Myocyte (in vitro differentiated cells): ENCODE results near the gene CDHR2. TPM values are rescaled to one million over a fixed set of nuclear protein-coding genes. Genes with fewer than 3 reads are reported as not detected.
"Not testable (repeated sequence)": the region's sequence is repeated elsewhere in the genome, so short reads cannot be mapped to it uniquely, and the experiment has no call there.

Experiments used
- DNase-seq: peaks from one replicate; pipeline ENCODE4 v3.0.0-alpha.2; 2012; ENCODE audit warnings: low read depth
- total RNA-seq: library from RNA; depleted of rRNA; stranded (reverse); fragments of >200 nt; gene quantifications from 2 replicates; pipeline ENCODE4 v1.2.3, GENCODE V29; 2014

The CDHR2 gene
- total RNA-seq, 1 donor from 2014 or later: not detected

DNA sequence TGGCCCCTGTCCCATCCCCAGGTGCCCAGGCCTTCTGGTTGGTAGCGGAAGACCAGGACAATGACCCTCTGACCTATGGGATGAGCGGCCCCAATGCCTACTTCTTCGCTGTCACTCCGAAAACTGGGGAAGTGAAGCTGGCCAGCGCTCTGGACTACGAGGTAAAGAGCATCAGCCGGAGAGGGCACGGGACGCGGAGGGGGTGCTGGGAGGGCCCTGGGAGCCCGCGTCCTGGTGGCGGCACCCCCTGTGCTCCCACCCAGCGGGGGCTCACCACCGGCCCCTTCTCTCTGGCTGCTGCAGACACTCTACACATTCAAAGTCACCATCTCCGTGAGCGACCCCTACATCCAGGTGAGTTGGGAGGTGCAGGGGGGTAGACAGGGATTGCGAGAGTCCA lies 19.5 kb downstream of the CDHR2 start:
- no peak for DNase-seq

DNA sequence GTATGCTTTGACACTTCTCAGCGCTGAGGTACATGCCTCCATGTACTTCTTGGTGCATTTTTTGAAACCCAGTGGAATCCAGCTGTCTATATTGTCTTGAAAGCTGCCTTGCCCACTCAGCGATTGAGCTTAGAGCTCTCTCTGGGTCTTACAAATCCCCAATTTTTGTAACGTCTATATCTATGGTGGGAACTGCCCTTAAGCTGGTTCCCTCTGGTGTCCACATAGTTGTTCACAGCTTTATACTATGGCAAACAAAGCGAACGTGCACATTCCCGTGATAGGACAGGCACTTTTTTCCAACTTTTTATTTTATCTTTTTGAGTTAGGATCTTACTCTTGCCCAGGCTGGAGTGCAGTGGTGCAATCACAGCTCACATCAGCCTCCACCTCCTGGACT lies 20.9 kb downstream of the CDHR2 start:
- DNase-seq: no peak

DNA sequence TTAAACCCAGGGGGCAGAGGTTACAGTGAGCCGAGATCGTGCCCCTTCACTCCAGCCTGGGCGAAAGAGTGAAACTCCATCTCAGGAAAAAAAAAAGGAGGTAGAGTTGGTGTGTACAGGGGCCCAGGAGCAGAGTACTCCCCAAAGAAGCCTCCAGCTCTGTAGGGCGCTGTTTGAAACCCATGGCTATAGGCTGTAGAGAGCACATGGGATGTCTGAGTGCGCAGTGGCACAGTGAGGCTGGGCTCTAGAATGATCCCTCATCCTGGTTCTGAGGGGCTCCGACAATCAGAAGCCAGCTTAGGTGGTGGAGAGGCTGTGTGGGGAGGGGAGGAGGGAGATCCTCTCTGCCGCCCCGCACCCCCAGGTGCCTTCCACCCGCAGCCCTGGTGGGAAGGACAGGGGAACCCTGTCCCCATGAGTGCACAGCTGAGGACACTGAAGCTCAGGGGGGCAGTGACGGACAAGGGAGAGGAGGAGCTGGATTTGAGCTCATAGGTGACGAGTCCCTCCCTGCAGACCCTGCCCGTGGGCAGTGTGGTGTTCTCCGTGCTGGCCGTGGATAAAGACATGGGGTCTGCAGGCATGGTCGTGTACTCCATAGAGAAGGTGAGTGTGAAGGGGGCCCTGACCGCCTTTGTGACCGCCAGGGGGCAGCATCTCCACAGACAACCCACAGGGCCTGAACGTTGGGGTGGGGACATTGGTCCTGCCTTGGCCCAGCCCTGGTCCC lies 24.6 kb downstream of the CDHR2 start:
- peak; percentile 63 for DNase-seq

DNA sequence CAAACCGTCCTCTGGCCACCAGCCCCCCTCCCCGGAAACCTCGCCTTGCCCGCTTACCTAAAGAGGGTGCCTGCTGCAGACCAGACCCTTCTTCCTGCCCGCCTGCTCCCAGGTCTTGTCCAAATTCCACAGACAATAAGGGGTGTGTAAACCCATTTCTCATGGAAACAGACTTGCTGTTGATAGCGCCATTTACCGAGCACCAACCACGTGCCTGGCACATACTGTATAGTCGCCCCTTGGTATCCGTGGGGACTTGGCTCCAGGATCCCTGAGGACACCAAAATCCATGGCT lies 25.1 kb downstream of the CDHR2 start:
- DNase-seq: no peak

DNA sequence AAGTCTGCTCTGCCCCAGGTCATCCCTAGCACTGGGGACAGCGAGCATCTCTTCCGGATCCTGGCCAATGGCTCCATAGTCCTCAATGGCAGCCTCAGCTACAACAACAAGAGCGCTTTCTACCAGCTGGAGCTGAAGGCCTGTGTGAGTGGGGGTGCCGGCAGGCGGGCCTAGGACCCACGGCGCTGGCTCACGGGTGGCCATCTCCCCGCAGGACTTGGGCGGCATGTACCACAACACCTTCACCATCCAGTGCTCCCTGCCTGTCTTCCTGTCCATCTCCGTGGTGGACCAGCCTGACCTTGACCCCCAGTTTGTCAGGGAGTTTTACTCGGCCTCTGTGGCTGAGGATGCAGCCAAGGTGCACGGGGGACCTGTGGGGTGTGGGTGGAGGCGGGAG lies 25.9 kb downstream of the CDHR2 start:
- DNase-seq: no peak

DNA sequence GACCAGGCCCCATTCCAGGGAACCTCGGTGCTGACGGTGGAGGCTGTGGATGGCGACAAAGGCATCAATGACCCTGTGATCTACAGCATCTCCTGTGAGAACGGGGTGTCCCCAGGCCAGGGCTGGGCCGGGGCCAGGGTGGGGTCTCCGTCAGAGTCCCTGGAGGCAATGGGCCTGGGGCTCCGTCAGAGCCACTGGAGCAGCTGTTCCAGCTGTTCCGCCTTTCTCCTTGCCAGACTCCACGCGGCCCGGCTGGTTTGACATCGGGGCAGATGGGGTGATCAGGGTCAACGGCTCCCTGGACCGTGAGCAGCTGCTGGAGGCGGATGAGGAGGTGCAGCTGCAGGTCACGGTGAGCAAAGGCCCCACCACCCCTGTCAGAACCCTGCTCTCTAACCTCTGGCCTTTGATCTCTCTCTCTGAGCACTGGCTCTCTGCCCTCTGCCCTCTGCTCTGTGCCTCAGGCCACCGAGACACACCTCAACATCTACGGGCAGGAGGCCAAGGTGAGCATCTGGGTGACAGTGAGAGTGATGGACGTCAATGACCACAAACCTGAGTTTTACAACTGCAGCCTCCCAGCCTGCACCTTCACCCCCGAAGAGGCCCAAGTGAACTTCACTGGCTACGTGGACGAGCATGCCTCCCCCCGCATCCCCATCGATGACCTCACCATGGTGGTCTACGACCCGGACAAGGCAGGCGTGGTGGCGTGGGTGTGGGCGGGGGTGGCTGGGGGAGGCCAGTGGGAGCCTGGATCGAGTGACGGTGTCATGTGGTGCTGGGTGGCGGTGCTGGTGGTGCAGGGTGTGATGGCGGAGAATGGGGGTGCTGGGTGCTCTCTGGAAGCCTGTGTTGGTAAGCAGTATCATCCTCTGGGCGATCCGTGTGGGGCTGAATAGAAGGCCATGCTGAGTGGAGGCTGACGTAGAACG lies 26.6 kb downstream of the CDHR2 start:
- no peak for DNase-seq

DNA sequence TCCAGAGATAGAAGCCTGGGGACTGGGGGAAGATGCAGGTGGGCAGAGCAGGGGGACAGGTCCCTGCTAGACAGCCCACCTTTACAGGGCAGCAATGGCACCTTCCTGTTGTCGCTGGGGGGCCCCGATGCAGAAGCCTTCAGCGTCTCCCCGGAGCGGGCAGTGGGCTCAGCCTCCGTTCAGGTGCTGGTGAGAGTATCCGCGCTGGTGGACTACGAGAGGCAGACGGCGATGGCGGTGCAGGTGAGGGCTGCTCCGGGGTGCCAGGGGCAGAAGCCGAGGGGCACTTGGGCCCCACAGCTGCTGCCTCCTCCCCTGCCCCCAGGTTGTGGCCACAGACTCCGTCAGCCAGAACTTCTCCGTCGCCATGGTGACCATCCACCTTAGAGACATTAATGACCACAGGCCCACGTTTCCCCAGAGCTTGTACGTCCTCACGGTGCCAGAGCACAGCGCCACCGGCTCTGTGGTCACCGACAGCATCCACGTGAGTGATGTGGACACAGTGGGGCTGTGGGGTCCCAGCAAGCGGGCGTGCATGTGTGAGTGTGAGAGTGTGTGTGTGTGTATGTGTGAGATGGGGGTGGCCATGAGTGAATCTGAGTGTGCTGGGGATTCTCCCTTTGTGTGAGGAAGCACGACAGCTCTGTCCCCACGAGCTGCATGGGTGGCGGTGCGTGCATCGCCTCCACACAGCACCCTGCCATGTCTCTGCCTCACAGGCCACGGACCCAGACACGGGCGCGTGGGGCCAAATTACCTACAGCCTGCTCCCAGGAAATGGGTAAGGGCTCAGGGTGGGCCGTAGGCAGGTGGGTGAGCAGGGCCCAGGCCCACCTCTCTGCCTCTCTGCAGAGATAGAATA lies 28.4 kb downstream of the CDHR2 start:
- DNase-seq: no peak

DNA sequence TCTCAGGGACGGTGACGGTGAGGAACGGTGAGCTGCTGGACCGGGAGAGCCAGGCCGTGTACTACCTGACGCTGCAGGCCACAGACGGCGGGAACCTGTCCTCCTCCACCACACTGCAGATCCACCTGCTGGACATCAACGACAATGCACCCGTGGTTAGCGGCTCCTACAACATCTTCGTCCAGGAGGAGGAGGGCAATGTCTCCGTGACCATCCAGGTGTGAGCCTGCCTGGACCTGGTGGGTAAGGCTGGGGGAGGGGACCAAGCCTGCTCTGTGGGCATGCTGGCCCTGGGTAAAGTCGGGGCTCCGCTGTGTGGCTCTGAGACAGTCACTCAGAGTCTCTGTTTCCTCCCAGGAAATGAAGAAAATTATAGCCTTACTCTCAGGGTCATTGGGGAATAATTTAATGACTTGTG lies 29.3 kb downstream of the CDHR2 start:
- DNase-seq: no peak

DNA sequence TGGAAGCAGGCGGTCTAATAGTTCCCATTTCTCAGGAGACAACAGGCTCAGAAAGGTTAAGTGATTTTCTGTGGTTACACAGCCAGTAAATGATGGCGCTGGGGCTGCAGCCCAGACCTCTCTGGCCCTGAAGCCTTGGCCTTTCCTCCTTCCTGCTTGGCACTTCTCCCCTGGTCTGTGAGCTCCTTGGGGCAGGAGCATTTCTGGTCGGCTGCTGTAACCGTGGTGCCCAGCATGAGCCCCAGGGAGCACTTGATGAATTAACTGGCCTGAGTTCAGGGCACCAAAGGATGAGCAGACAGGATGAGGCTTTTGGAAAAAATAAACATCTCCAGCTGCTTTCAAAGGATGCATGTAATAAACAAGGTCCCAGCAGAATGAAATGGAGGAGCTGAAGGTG lies 30.2 kb downstream of the CDHR2 start:
- DNase-seq: no peak

DNA sequence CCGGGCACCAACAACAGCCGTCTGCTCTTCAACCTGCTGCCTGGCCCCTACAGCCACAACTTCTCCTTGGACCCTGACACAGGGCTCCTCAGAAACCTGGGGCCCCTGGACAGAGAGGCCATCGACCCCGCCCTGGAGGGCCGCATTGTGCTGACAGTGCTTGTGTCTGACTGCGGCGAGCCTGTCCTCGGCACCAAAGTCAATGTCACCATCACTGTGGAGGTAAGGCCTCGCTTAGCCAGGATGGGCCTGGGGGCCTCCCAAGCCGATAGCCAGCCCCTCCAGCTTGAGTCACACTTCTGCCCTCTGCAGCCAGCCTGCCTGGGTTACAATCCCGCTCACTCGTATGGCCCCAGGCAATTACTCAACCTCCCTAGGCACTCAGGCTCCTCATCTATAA lies 32.2 kb downstream of the CDHR2 start:
- DNase-seq: no peak

DNA sequence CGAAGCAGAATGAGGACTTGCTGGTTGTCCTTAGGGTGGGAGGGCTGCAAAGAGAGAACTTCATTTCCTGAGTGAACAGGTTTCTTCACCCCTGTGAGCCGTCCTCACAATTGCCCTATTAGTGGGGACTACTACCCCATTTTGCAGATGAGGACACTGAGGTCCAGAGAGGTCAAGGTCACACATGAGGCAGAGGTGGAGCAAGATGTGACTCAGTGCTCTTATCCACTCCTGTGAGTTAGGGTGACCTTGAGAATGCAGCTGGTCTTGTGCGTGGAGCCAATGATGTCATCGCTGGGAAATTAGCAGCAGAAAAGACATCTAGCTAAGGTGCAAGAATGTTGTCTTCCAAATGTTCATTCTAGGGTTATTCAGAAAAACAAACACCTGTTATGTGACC lies 33.9 kb downstream of the CDHR2 start:
- no peak for DNase-seq

DNA sequence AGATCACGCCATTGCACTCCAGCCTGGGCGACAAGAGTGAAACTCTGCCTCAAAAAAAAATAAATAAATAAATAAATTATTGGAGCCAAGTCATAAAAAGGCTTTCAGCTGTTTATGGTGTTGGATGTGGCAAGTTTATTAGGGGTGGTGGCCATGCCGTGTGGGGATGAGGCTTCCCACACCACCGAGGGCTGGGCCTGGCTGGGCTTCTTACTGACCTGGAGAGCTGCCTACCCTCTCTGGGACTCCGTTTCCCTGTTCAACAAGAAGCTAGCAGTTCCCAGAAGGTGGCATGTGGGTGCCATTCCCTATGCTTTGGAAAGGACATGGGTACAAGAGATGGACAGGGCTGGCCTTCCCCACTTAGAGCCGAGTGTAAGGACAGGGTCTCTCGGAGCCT lies 38.3 kb downstream of the CDHR2 start:
- DNase-seq: peak; percentile 37

DNA sequence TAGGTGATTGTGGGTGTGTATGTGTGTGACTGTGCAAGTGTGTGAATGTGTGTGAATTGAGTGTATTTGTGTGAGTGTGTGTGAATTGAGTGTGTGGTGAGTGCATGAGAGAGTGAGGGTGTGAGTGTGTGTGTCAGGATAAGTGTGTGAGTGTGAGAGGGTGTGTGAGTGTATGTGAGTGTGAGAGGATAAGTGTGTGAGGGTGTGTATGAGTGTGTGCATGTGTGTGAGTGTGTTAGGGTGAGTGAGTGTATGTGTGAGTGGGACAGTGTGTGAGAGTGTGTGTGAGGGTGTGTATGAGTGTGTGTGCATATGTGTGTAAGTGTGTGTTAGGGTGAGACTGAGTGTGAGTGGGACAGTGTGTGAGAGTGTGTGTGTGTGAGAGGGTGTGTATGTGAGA lies 39.2 kb downstream of the CDHR2 start:
- DNase-seq: no peak

DNA sequence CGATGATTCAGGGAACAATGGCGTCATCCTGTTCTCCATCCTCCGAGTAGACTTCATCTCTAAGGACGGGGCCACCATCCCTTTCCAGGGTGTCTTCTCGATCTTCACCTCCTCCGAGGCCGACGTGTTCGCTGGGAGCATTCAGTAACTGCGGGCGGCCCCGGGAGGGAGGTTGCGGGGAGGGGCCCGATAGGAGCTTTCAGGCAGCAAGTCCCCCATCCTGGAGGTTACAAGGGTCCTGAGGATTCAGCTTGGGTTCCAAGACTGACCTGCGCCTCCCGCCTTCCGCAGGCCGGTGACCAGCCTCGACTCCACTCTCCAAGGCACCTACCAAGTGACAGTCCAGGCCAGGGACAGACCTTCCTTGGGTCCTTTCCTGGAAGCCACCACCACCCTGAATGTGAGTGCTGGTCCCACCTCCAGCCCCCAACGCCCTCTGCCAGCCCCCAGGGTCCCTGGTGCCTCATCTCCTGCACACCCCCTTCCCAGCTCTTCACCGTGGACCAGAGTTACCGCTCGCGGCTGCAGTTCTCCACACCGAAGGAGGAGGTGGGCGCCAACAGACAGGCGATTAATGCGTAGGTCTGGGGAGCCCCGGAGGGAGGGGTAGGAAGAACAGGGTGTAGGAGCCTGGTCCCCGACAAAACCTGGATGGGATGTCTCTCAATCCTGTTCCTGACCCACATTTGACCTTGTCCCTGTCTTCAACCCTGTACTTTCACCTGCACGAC lies 40.1 kb downstream of the CDHR2 start:
- no peak for DNase-seq

DNA sequence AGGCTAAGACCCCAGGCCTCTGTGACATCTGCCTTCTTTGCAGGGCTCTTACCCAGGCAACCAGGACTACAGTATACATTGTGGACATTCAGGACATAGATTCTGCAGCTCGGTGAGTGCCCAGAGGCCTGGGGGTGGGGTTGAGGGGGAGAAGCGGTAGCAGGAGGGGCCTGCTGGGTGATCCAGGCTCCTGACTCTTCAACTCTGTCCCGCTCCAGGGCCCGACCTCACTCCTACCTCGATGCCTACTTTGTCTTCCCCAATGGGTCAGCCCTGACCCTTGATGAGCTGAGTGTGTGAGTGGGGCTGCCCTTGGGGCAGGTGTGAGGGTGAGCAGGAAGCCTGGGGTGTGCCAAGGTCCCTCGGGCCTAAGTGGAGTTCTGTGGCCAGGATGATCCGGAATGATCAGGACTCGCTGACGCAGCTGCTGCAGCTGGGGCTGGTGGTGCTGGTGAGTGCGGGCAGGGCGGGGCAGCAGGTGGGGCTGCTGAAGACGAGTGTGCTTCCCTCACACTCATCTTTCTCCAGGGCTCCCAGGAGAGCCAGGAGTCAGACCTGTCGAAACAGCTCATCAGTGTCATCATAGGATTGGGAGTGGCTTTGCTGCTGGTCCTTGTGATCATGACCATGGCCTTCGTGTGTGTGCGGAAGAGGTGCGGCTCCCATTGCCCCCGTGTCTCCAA lies 41.0 kb downstream of the CDHR2 start:
- DNase-seq: peak; percentile 29

DNA sequence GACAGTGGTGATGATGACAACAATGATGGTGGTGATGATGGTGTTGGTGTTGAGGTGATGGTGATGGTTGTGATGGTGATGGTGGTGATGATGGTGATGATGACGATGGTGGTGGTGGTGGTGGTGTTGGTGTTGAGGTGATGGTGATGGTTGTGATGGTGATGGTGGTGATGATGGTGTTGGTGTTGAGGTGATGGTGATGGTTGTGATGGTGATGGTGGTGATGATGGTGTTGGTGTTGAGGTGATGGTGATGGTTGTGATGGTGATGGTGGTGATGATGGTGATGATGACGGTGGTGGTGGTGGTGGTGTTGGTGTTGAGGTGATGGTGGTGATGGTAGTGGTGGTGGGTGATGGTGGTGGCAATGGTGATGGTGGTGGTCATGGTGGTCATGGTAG lies 42.5 kb downstream of the CDHR2 start:
- DNase-seq: not testable (repeated sequence)

DNA sequence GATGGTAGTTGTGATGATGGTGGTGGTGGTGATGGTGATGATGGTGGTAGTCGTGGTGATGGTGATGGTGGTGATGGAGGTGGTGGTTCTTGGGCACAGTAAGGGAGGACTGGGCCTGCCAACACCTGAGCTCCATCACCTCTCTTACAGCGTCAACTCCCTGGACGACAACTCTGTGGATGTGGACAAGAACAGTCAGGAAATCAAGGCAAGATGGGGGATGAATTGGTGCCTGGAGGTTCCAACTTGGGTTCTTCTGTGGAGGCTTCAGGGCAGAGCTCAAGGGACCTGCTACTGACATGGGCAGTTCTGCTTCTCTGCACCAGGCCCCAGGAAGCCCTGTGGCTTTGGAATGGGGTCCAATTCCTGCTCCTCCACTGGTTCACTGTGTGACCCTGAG lies 43.4 kb downstream of the CDHR2 start:
- DNase-seq: no peak

DNA sequence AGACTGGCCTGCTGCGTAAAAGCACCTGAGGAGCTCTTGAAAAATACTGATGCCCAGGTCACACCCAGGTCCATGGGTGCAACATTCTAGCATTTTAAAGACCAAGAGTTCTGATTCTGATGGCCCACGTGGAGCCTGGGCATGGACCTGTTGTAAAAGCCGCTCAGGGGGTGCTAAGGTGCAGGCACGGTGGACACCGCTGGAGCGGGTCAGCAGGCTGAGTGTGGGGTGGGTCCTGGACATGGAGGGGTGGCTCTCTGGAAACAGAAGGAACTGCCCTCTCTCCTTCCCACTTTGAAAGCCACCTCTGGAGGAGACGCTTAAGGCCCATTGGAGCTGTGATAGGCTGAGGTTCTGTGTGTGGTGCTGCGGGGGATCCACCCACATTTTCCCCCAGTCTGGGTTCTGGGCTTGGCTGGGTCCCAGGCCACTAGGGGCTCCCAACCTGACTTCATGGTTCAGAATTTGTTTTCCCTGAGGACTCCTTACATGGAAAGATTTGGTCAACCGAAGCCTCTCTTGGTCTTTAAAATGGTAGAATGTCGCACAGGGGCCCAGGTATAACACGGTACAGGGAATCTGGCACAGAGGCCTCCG lies 44.2 kb downstream of the CDHR2 start:
- DNase-seq: no peak

DNA sequence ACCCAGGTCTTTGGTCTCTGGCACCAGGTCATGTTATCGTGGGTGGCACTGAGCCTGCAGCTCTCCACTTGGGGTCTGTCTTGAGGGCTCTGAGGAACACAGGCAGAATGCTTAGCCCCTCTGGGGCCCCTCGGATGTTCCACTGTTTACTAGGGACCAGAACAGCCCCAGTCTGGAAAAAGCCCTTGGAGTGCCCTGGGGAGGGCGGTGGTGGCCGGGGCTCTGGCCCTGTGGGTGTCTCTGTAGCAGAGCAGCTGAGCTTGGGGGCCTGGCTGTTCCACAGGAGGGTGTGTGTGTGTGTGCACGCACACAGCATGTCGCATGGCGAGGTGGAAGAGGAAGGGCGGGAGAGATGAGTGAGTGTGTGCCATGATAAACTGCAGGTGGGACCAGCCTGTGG lies 45.4 kb downstream of the CDHR2 start:
- no peak for DNase-seq

DNA sequence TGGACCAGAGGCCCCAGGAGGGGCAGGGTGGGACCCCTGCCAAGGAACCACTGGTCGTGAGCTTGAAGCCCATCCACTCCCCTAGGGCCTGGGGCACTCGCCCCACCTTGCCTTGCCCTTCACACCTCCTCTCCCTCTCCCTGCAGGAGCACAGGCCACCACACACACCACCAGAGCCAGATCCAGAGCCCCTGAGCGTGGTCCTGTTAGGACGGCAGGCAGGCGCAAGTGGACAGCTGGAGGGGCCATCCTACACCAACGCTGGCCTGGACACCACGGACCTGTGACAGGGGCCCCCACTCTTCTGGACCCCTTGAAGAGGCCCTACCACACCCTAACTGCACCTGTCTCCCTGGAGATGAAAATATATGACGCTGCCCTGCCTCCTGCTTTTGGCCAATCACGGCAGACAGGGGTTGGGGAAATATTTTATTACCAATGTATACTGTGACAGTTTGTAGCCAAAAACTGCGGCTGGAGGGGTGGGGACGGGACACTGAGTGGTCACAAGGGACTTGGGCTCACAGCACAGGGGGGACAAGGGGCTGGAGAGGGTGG lies 46.3 kb downstream of the CDHR2 start:
- no peak for DNase-seq
